GM18526 (cell line): ENCODE data around the gene TNS3.

Experiments used
- POLR2A ChIP-seq: IDR thresholded peaks from 3 replicates; pipeline ENCODE4 v1.6.1; 2011; ENCODE audit not compliant: insufficient read length; ENCODE audit errors: extremely low read depth

TNS3 gene

DNA sequence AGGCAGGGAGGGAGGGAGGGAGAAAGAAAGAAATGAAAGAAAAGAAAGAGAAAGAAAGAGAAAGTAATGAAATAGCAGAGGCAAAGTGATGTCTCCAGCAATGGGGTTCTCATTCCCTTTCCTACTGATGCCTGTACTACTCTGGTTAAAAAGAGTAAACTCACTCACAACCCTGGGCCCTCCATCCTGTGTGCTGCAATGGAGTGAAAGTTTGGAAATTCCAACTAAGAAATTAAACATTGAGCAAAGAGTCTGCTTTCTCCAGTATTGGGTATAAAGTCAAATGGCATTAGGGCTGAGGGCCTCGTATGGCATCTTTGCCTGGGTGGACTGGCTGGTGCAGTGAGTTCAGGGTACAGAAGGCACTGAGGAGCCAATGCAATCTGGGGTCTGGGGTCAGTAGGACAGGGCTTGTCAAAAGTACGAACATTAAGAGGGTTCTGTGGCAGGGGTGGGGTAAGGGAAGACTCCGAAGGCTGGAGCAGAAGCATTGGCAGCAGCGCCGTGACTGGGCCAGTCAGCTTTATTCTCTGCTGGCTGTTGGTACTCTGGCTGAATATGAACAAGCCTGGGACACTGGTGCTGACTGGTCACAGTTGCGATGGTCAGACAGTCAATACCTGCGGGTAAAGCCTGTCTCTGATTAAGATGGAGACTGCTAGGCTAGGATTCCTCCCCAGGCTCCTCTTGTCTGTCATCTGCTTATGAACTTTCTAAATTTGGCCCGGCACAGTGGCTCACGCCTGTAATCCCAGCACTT is 24.1 kb upstream of the TNS3 start:
- TF ChIP-seq POLR2A: no peak

DNA sequence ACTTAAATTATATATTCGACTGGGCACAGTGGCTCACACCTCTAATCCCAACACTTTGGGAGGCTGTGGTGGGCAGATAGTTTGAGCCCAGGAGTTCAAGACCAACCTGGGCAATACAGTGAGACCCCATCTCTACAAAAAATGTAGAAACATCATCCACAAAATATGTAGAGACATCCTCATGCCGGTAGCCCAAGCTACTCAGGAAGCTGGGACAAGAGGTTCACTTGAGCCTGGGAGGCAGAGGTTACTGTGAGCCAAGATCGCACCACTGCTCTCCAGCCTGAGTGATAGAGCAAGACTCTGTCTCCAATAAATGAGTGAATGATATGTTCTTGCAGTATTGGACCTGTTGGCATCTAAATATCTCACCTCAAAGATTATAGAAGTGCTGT is 22.6 kb upstream of the TNS3 start:
- no peak for TF ChIP-seq POLR2A

DNA sequence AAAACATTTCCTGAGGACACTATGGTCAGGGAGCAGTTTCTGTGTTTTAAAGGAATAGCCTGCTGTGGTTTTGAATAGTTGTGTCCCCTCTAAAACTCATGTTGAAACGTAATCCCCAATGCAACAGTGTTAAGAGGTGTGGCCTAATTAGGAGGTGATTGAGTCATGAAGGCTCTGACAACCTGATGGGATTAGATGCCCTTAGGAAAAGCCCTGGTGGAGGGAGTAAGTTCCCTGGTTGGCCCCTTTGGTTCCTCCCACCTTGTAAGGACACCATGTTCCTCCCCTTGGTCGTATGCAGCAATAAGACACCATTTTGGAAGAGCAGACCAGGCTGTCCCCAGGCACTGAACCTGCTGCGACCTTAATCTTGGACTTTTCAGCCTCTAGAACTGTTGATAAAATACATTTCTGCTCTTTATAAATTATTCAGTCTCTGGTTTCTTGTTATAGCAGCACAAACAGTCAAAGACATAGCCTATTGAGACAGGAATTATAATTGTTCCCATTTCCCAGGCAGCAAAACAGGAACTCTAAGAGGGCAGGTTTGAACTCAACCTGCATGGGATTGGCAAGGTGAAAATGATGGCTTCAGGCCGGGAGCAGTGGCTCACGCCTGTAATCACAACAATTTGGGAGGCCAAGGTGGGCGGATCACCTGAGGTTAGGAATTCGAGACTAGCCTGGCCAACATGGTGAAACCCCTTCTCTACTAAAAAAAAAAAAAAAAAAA is 20.5 kb upstream of the TNS3 start:
- TF ChIP-seq POLR2A: no peak

DNA sequence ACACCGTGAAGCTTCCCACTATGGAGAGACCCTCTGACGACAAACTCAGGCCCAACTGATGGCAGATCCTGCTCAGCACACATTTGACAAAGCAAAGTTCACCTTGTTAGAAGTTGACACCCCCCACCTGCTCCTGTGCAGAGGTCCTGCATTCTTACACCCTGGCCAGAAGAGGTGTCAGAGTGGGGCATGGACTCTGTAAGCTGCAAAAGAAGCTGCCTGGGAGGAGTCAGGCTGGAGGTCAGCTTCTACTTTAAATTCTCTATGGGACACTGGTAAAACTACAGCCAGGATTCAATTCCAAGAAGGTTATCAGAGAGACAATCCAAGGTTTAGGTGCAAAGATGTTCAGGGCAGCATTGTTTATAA is 20.0 kb upstream of the TNS3 start:
- no peak for TF ChIP-seq POLR2A

DNA sequence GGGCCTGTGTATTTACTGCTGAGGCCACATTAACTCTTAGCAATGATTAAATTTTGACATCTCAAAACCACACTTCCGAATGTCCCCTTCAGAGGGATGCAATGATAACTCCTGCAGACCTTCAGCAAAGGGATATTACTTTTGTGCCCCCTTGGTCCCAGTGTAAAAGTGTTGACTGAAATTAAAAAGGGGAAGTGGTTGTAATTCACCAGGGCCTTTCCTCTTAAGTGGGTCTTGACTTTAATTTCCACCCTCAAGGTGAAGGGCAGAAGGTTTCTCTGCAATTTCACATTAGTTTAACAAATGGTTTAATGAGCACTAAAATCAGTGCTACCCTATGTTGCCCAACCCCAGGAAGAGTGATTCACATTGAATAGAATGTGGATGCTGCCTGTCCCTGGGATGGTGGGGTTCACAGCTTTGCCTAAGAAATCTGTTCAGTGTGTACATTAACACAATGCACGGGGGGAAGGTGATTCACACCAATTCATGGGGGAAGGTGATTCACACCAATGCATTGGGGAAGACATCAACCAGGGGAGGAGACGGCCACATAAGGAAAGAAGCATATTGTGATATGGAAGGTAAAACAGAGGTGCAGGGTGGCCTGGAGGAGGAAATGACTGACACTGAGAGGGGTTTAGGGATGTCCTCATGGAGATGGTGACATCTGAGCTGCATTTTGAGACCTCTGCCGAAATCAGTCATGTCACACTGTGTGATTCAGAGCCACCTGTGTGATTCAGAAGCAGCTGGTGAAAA is 19.4 kb upstream of the TNS3 start:
- TF ChIP-seq POLR2A: no peak

DNA sequence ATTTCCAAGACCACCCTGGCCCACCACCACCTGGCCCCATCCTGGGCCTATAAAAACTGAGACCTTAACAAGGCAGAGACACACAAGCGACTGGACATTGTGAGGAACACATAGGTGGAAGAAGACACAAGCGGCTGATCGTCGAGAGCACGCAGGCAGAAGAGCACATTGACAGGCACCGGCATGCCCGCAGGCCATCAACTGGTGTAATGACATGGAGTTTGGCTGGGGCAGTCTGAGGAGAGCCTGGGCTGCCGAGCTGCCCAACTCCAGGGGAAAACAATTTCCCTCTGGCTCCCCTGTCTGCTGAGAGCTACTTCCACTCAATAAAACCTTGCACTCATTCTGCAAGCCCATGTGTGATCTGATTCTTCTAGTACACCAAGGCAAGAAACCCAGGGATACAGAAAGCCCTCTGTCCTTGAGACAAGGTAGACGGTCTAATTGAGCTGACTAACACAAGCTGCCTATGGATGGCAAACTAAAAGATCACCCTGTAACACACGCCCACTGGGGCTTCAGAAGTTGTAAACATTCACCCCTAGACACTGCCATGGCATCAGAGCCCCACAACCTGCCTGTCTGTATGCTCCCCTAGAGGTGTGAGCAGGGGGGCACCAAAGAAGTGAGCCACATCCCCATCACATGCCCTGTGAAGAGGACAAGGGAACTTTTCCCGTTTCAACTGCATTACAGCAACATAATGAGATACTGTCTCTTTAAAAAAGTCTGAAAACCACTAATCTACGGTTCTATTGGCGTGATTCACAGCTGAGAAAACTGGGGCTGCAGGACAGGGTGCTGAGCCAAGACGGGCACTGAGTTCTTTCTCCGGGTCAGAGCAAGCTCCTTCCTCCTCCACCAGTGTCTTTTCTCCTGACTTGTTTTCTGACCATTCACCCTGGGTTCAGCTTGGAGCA is 18.5 kb upstream of the TNS3 start:
- no peak for TF ChIP-seq POLR2A

DNA sequence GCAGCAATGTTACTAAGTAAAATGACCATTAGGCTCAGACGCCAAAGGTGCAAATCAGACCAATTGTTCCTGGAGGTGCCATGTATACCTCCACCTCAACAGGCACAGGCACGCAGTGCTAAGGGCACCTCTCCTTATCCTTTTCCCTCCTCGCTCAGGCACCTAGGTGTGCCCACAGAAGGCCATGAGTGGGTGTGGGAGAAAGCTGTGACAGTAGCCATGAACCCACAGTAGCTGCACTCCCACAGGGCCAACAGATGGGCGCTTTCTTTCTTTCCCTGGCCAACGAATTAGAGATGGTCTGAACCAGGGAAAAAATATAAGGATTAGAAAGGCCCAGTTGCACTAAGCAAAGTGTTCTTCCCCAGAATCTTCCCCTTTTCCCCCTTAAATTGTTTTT is 15.5 kb upstream of the TNS3 start:
- TF ChIP-seq POLR2A: no peak

DNA sequence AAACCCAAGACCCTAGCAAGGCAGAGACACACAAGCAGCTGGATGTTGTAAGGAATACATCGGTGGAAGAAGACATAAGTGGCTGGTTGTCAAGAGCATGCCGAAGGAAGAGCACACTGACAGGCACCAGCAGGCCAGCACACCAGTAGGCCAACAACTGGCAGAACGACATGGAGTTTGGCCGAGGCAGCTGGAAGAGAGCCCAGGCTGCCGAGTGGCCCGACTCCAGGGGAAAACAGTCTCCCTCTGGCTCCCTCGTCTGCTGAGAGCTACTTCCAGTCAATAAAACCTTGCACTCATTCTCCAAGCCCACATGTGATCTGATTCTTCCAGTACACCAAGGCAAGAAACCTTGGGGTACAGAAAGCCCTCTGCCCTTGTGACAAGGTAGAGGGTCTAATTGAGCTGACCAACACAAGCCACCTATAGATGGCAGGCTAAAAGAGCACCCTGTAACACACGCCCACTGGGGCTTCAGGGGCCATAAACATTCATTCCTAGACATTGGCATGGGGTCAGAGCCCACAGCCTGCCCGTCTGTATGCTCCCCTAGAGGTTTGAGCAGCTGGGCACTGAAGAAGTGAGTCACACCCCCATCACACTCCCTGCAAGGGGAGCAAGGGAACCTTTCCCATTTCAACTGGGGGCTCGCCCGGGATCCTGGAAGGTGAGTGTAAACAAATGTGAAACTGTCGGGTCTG is 14.7 kb upstream of the TNS3 start:
- TF ChIP-seq POLR2A: no peak

DNA sequence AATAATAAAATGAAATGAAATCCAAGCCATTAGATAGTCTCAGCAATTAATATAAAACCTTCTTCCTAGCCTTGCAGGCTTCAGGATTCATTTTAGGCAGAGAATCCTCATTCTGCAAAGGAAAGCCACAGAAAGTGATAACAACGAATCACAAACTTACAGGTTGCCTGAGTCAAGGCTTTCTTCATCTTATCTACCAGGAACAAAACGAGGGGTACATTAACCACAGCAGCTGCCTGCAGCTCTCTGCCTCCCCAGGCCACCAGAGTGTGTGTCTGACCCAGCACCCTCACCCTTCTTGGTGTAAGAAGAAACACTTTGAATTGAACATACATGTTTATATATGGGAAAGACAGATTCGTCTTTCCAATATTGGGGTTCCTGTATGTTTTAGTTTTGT is 12.5 kb upstream of the TNS3 start:
- no peak for TF ChIP-seq POLR2A

DNA sequence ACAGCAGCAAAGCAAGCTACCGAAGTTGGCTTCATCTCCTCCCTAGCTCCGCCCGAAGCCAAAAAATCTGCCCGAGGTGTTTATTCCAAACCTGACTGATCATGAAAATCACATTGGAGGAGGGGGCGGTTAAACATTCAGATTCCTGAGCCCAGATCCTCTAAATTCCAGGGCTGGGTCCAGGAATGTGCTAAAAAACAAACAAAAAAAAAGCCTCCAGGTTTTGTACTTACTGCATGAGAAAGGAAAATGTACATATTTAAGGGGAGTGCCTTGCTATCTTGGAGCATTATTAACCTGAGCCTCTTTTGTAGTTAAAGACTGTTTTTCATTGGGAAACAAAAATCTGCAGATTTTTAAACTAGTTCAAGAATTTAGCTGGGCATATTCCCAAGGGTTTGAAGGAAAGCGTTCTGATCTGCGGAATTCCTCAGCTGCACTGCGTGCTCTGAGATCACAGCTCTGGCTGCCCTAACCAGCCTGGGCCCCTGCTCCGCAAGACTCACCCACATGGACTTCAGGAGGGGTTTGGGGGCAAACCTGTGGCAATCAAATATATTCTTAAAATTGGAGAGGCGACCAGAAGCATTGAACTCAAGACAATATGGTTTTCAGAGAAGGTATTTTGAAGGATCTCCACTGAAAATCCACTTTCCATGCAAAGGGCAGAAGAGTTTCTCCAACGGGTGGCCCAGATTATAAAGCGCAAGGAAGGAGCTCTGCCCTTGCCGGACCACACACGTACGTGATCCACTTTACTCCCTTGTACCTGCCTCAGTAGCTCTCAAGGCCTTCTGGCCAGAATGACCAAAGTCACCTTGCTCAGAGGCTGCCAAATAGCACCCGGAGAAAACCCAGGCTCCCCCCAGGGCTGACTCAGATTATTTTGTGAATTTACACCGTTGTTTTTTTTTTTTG is 10.0 kb upstream of the TNS3 start:
- TF ChIP-seq POLR2A: no peak

DNA sequence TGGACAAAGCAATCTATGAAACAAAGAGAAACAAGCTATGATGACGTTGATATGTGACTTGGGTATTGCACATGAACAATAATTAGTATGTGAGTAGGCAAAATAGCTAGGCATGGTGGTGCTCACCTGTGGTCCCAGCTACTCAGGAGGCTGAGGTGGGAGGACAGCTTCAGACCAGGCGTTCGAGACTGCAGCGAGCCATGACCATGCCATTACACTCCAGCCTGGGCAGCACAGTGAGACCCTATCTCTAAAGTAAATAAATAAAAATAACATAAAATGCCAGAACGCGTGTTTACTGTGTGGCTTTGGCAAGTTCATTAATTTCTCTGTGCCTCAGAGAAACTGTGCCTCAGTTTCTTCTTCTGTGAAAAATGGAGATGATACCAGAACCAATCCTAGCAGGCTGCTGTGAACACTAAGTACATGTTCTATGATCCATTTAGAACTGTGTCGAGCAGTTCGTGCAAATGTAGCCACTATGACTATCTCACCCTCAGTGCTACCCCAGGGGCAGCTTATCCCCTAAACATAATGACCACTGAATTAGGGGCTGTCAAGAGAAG is 9.3 kb upstream of the TNS3 start:
- TF ChIP-seq POLR2A: no peak

DNA sequence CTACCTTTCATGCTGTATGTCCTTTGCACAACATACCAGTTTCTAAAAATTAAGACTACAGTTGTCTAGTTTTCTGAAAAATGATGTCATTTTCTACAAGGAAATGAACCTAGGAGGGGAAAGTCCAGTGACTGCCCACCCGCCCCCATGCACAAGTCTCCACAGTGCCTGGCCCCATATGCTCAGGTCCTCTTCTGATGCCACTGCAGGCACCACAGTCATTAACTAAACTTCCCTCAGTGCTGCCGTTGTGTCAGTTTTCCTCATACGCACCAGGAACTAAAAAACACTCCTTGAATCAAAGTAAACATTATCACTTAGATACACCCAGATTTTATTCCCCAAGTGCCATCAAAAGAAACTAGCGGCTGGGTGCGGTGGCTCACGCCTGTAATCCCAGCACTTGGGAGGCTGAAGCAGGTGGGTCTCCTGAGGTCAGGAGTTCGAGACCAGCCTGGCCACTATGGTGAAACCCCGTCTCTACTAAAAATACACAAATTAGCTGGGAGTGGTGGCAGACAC is 6.9 kb upstream of the TNS3 start:
- TF ChIP-seq POLR2A: no peak

DNA sequence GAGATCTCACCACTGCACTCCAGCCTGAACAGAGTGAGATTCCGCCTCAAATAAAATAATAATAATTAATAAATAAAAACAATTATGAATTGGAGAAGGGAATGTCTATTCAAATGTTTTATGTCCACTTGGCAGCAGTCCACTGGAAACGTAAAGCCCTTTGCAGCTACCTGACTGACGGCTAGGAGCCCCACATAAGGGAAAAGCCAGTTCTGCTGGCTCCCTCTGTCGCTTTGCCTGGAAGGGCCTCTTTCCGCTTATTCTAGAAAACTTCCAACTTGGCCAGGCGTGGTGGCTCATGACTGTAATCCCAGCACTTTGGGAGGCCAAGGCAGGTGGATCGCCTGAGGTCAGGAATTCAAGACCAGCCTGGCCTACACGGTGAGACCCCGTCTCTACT is 6.1 kb upstream of the TNS3 start:
- no peak for TF ChIP-seq POLR2A
